ENCODE measurements around the gene GATA2.

Gene GATA2

DNA sequence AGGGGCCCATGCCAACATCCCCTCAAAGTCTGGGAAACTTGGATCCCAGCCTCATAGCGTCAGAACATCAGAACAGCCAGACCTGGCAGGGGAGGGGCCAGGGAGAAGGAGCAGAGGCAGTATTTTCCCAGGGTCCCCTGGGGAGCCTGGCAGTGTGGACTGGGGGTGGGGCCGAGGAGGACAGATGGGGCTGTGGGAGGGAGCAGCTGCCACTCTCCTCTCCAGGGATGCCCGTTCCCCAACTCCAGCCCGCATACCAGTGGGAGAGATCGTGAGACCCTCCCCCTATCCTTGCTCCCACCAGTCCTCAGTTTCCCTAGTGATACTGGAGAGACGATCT is 19.9 kb downstream of the GATA2 start:
- DNase-seq (ENCODE audit: low spot score): no peak

DNA sequence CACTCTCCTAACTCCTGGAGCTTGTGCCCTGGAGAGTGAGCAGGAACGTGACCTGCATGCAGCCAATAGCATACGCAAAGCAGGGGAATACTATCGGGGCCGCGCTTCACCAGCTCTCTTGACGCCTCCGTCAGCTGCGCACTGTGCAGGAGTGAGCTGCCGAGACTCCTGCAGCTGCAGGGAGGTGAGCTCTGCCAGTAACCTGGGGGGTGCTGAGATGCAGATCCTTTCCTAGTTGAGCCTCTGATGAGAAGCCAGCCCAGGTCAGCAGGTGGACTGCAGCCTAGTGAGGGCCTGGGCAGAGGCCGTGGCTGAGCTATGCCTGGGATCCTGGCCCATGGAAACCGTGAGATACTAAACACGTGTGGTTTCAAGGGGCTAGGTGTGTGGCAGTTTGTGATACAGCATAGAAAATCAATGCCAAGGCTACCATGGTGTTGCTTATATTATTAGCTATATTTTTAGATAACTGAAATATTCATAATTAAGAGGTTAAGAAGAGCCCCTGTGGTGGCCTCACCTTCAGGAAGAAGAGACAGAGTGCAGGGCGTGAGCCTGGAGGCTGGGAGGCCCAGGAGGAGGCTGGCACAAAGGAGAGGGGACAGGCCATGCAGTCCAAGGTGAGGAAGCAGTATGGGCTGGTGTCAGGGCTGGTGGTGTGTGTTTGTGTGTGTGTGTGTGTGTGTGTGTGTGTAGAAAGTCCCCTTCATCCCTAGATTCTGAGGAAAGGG is 20.4 kb downstream of the GATA2 start:
- DNase-seq (ENCODE audit: low spot score): no peak

DNA sequence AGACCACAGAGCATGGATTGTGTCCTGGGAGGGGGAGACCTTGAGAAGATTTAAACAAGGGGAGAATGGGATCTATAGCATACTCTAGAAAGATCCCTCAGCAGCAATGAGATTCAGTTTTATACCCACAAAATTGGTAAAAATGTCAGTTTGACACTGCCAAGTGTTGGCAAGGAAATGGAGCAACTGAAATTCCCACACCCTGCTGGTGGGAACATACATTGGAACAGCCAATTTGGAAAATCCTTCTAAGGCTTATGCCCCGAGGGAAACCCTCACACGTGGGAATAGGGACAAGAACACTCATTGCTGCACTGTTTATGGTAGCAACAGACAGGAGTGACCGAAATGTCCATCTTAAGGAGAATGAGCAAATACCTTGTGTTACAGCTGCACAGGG is 21.3 kb downstream of the GATA2 start:
- no peak for DNase-seq (ENCODE audit: low spot score)

DNA sequence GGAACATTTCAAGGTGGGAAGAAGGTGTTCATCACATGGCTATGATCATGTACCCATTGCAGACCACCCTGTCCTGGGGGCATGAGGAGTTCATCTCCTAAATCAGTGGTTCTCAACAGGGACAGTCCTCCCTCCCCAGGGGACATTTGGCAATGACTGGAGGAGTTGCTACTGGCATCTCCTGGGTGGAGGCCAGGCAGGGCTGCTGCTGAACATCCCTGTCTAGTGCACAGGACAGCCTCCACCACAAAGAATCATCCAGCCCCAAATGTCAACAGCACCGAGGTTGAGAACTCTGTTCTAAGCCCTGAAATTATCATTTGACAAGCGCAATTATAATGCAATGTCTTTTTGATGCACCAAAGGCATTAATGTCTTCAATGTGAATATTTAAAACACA is 21.9 kb downstream of the GATA2 start:
- DNase-seq (ENCODE audit: low spot score): no peak

DNA sequence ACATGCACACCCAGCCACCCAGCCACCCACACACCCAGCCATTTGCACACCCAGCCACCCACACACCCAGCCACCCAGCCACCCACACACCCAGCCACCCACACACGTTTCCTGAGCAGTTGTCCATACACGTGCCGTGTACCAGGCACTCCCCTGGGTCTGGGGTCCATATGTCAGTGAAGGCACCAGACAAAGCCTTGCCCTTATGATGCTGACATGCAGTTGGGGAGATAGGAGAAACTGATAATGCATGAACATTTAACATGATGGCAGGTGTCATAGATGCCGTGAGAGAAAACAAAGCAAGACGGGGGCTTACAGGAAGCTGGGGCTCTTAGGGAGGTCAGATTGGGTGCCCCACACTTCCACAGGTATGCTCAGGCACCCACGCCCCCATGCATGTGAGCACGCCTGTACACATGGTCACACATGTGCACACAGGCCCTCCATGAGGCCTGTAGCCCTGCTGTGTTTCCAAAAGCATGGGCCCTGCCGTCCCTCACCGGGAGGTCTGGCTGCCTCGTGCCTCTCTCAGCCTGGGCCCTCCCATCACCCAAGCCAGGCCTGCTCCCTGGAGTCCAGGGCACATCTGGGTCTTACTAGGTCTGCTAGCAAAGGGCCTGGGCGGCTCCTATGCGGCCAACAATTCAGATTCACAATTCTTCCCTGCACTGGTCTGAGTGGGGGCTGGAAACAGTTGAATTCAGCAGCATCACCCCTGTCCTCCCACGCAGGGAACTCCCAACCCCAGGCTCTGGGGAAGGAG is 22.7 kb downstream of the GATA2 start:
- DNase-seq (ENCODE audit: low spot score): no peak

GRCh38 chr3:128469556-128469955 is 23.4 kb downstream of the GATA2 start:
- DNase-seq (ENCODE audit: low spot score): no peak

DNA sequence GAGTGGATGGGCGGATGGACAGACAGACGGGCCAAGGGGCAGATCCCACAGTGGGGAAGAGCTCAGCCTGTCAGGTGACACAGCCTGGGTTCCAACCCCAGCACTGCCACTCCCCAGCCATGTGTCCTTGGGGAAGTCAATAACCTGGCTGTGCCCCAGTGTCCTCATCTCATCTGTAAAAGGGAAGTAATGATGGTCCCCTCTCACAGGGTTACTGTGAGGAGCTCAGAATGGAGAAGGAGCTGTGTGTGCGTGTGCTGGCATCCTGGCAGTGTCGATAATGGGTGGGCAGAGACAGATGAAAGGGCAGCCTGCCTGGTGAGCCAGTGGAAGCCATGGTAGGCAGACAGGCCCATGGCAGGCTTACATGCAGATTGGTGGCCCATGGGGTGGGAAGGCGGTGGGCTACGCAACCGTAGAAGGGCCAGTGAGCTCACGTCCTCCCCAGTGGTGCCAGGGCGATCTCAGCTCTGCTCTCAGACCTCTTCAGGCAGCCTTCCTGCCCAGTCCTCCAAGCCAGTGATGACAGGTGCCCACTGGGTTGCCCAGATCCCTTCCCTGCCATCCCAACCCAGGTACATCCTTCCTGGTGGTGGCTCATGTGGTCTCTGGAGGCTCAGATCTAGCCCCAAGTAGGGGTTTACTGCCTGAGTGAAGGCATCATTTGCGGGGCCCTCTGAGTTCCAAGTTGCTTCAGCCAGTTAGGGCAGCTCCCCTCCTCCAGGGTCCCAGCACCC is 24.0 kb downstream of the GATA2 start:
- DNase-seq (ENCODE audit: low spot score): no peak

DNA sequence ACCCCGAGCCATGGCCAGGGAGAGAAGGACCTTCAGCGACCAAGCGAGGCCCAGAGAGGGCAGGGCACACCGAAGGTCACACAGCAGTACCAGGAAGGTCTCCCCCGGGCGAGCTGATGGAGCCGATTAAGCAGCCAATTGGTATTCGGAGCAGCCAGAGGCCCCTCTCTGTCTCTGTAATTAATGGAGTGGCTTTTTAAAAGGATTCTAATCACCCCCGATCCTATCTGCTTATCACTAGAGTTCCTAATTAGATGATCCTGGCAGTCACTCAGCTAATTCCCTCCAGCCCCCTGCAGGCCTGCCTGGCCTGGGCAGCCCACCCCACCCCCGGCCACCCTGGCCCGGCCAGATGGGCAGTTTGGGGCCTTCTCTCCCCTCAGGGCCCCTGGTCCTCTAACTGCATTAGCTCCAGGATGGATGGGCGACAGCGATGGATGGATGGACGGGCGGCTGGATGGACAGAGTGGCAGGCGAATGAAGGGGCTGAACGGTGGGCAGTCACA is 24.7 kb downstream of the GATA2 start:
- no peak for DNase-seq (ENCODE audit: low spot score)

- no peak for DNase-seq (ENCODE audit: low spot score)
Measured at GRCh38 chr3:128466840-128467541, 26.0 kb downstream of the GATA2 start, which contains the start of gene DNAJB8. DNAJB8 (minus strand) TSS chr3:128466890; CDS start chr3:128463245, 3,645 bp downstream.

GRCh38 chr3:128464702-128465101 is 28.3 kb downstream of the GATA2 start:
- no peak for DNase-seq (ENCODE audit: low spot score)

DNA sequence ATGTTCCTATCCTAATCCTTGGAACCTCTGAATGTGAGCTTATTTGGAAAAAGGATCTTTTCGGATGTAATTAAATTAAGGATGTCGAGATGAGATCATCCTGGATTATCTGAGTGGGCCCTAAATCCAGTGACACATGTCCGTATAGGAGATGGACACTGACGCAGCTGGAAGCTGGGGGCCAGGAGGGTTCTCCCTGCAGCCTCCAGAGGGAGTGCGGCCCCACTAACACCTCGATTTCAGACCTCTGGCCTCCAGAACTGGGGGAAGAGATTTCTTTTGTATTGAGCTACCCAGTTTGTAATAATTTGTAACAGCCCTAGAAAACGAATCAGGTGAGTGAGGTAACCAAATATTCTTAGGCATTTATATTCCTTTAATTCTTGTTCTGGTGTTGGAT is 28.8 kb downstream of the GATA2 start:
- no peak for DNase-seq (ENCODE audit: low spot score)

DNA sequence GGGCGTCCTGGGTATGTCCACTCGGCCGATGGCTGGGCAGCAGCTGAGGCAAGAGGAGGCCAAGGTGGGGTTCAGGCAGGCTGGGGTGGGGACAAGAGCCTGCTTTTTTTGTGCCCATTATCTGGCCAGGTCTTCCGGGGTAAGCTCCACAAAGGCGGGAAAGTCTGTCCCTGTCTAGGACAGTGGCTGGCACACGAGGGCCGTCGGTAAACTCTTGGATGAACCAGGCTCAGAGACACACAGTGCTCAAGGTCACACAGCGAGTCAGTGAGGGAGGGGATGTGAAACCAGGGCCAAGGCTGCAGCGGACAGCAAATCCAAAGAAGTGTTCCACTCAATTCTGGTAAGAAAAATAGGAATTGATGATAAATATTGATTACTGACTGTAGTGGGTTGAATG is 29.2 kb downstream of the GATA2 start:
- no peak for DNase-seq (ENCODE audit: low spot score)

DNA sequence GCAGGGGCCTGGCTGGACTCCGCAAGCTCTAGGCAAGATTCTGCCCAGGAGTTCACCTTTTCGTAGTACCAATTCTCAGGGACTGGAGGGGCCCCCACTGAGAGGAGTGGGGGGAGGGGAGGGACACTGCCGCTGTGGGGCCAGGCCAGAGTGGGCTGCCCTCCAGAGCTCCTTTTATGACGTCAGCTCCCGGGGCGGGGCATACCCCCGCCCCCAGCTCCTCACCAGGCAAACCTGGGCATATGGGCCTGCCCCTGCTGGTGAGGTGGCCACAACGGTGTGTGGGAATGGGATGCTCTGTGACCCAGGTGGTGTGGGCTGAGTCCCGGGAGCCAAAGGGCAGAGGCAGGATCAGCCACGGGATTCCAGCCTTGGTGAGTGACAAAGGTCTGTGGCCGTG is 29.6 kb downstream of the GATA2 start:
- DNase-seq (ENCODE audit: low spot score): no peak

- DNase-seq (ENCODE audit: low spot score): no peak
Measured at GRCh38 chr3:128462931-128463330, 30.1 kb downstream of the GATA2 start.

DNA sequence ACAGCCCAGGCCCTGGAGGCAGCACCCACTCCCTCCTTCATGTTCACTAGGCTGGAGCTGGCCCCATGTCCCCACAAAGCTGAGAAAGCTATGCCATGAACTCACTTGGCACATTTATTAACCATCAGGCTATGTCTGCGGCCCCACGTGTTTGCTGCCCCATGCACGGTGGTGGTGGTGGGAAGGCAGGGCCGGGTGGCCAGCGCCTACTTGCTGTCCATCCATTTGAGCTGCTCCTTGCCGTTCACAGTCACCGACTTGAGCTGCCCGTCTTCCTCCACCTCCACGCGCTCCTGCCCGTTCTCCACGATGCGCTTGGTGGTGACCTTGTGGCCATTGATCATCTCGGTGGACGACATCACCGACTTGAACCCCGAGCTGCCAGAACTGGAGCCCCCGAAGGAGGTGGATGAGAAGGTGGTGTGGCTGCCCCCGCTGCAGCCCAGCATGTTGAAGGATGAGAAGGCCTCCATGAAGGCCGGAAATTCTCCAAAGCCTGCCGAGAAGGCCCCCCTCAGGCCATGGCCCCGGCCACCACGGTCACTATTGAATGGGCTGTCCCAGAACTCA is 30.6 kb downstream of the GATA2 start:
- DNase-seq (ENCODE audit: low spot score): no peak

- no peak for DNase-seq (ENCODE audit: low spot score)
Measured at GRCh38 chr3:128461731-128462130, 31.3 kb downstream of the GATA2 start.

DNA sequence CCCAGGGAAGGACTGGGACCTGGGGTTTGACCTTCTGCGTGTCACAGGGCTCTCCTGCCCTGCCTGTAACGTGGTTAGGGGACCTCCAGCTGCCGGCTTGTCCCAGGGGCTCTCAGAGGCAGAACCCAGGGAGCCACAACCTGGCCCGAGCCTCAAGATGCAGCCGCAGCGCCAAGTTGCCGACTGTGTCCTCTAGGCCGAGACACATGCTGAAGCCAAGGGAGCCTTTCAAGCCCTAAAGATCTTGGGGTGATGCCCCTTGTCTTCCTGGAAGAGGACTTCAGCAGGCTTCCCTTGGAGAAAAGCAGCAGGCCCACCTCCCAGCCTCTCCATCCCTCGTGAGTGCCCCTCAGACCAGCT is 33.6 kb downstream of the GATA2 start:
- DNase-seq (ENCODE audit: low spot score): no peak

DNA sequence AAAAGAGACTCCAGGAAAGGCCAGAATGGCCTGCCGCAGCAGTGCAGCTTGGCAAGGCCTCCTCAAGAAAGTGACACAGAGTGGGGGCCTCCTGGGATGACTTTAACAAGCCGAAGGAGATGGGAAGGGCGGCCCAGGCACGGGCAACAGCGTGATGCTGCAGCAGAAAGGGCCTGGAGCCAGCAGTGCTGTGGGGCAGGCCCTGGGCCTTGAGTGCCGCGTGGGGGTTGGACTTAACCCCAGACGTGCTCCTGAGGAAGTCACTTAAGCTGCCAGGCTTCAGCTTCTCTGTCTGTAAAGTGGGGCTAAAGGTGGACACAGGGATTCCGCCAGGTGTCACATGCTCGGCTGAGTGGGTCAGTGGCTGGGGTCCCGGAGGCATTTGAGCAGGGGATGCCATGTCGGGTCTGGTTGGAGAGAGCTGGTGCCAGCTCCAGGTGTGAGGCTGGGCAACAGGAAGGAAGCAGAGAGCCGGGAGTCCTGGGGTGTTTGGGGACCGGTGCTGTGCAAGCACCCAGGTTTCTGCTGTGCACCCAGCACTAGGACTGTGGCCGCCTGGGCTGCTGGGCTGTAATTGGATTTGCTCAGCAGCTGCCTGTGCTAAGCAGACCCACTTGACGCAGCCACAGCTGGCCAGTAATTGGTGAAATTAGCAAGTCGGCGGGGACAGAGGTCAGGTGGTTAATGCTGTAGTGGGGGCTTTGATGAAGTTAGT is 34.1 kb downstream of the GATA2 start:
- DNase-seq (ENCODE audit: low spot score): no peak

GRCh38 chr3:128457937-128458336 is 35.1 kb downstream of the GATA2 start:
- no peak for DNase-seq (ENCODE audit: low spot score)

GRCh38 chr3:128456776-128457715 is 36.0 kb downstream of the GATA2 start:
- DNase-seq (ENCODE audit: low spot score): no peak
